ENCODE results near the gene PROKR1. TPM values are rescaled to one million over a fixed set of nuclear protein-coding genes. Genes with fewer than 3 reads are reported as not detected.

The PROKR1 gene
- total and polyA plus RNA-seq, 10 donors: 0.02 to 0.09 (median 0.03) TPM; not detected in 7

- Histone ChIP-seq H3K9me3 (peaks cover 0 to 39% (median 22%) of the 10 kb centered on the region in 8 donors), H3K27ac (no peak overlapping the region), H3K36me3 (no peaks in the 10 kb centered on the region), H3K4me1 (no peaks in the 10 kb centered on the region), H3K4me3 (no peak overlapping the region), H3K27me3 (replicated peaks in 1 of 7) (no peaks in the 10 kb centered on the region)
- no peak for DNase-seq
- intact Hi-C loops (cut with DNase I; ENCODE audit: low total_unique reads): no loop called here
- TF ChIP-seq POLR2AphosphoS5 (IDR thresholded peaks at IDR 0.05): no peak
- TF ChIP-seq POLR2A (IDR thresholded peaks at IDR 0.05): no peak
- TF ChIP-seq, protein P1, sequence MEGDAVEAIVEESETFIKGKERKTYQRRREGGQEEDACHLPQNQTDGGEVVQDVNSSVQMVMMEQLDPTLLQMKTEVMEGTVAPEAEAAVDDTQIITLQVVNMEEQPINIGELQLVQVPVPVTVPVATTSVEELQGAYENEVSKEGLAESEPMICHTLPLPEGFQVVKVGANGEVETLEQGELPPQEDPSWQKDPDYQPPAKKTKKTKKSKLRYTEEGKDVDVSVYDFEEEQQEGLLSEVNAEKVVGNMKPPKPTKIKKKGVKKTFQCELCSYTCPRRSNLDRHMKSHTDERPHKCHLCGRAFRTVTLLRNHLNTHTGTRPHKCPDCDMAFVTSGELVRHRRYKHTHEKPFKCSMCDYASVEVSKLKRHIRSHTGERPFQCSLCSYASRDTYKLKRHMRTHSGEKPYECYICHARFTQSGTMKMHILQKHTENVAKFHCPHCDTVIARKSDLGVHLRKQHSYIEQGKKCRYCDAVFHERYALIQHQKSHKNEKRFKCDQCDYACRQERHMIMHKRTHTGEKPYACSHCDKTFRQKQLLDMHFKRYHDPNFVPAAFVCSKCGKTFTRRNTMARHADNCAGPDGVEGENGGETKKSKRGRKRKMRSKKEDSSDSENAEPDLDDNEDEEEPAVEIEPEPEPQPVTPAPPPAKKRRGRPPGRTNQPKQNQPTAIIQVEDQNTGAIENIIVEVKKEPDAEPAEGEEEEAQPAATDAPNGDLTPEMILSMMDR (IDR thresholded peaks at IDR 0.05 in 8 of 11, conservative IDR thresholded peaks at IDR 0.05 in 3 of 11): no peak
Observed at GRCh38 chr2:68607837-68608236, 35.5 kb upstream of the PROKR1 start.

DNA sequence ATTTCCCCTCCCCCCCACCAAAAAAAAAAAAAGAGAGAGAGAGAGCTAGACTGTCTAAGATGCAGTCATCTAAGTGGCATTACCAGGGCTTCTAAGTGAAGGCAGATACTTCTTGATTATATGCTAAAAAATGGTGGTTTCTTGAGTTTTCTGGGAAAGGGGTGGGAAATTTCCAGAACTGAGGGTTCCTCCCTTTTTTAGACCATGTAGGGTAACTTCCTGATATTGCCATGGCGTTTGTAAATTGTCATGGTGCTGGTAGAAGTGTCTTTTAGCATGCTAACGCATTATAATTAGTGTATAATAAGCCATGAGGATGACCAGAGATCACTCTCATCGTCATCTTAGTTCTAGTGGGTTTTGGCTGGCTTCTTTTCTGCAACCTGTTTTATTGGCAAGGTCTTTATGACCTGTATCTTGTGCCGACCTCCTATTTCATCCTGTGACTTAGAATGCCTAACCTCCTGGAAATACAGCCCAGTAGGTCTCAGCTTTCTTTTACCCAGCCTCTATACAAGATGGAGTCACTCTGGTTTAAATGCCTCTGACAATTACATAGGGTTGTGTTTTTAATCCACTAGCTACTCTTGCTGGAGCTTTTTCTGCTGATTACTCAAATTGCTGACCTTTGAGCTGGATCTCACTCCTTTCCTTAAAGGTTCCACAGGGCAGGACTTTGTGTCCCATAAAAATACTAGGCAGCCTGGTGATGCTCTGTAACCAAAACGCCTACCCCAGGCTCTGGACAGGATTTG lies 30.4 kb upstream of the PROKR1 start:
- intact Hi-C loops (cut with DNase I; ENCODE audit: low total_unique reads): no loop called here
- peaks cover 0 to 28% (median 16%) of the 10 kb centered on the region in 8 donors for H3K9me3 ChIP-seq
- no peak overlapping the region for H3K27ac ChIP-seq
- H3K27me3 ChIP-seq (replicated peaks in 1 of 7): no peaks in the 10 kb centered on the region
- no peak overlapping the region for H3K4me3 ChIP-seq
- no peak for DNase-seq
- no peaks in the 10 kb centered on the region for H3K4me1 ChIP-seq
- WGBS, 5 donors: 87 to 95% (median 89%) methylated on average over 5 of the region's 5 CpGs
- no peaks in the 10 kb centered on the region for H3K36me3 ChIP-seq
- TF ChIP-seq POLR2A (IDR thresholded peaks at IDR 0.05) (no peak), POLR2AphosphoS5 (IDR thresholded peaks at IDR 0.05) (no peak)
- TF ChIP-seq, protein P1 (IDR thresholded peaks at IDR 0.05 in 8 of 11, conservative IDR thresholded peaks at IDR 0.05 in 3 of 11): no peak

- H3K27ac ChIP-seq: no peak overlapping the region
- H3K27me3 ChIP-seq (replicated peaks in 1 of 7): no peaks in the 10 kb centered on the region
- intact Hi-C loops (cut with DNase I; ENCODE audit: low total_unique reads): no loop called here
- TF ChIP-seq POLR2A (IDR thresholded peaks at IDR 0.05): no peak
- no peak for TF ChIP-seq POLR2AphosphoS5 (IDR thresholded peaks at IDR 0.05)
- TF ChIP-seq, protein P1 (IDR thresholded peaks at IDR 0.05 in 8 of 11, conservative IDR thresholded peaks at IDR 0.05 in 3 of 11): no peak
- no peak overlapping the region for H3K4me3 ChIP-seq
- H3K36me3 ChIP-seq: no peaks in the 10 kb centered on the region
- H3K9me3 ChIP-seq: peaks cover 0 to 27% (median 18%) of the 10 kb centered on the region in 8 donors
- DNase-seq: no peak
- no peaks in the 10 kb centered on the region for H3K4me1 ChIP-seq
Observed at GRCh38 chr2:68620772-68621171, 22.6 kb upstream of the PROKR1 start.

DNA sequence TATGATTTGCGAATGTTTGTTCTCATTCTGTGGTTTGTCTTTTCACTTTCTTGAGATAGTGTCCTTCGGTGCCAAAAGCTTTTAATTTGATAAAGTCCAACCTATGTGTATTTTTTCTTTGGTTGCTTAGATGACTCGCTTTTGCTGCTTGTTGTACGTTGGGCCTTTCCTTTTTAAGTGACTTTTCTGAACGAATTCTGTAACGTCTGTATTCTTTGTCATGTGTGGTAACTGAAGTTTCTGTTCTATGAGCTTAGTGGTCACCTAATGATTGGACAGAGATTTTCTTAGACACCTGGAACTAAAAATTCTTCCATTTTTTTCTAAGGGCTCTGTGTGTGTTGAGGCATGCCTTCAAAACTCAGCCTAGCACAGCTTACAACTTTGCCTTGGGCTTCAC lies 19.6 kb upstream of the PROKR1 start:
- no peak overlapping the region for H3K27ac ChIP-seq
- H3K4me3 ChIP-seq: no peak overlapping the region
- TF ChIP-seq POLR2AphosphoS5 (IDR thresholded peaks at IDR 0.05) (no peak), POLR2A (IDR thresholded peaks at IDR 0.05) (no peak)
- TF ChIP-seq, protein P1 (IDR thresholded peaks at IDR 0.05 in 8 of 11, conservative IDR thresholded peaks at IDR 0.05 in 3 of 11): no peak
- no peak for DNase-seq
- H3K9me3 ChIP-seq: peaks cover 0 to 34% (median 22%) of the 10 kb centered on the region in 8 donors
- H3K27me3 ChIP-seq (replicated peaks in 1 of 7): no peaks in the 10 kb centered on the region
- intact Hi-C loops (cut with DNase I; ENCODE audit: low total_unique reads): no loop called here
- H3K36me3 ChIP-seq: no peaks in the 10 kb centered on the region
- no peaks in the 10 kb centered on the region for H3K4me1 ChIP-seq
- WGBS, 5 donors: 87 to 98% (median 92%) methylated on average over 6 of the region's 6 CpGs

All from spleen (tissue), 11 donors.